Neutrophil (primary cell): Measurements from ENCODE around the gene SMIM26.

ENCODE experiments used
- H3K27ac ChIP-seq: fragments of 200-600 bp; sonication (generic); 2 replicates; pipeline ENCODE4 v1.5.1; 2016; ENCODE audit warnings: mild to moderate bottlenecking, moderate library complexity
- H3K27me3 ChIP-seq: fragments of 200-600 bp; sonication (generic); 2 replicates; pipeline ENCODE4 v1.6.0; 2016; ENCODE audit warnings: mild to moderate bottlenecking
- H3K36me3 ChIP-seq: fragments of 200-600 bp; sonication (generic); 2 replicates; pipeline ENCODE4 v1.5.1; 2017
- H3K4me1 ChIP-seq, 2 experiments: fragments of 200-600 bp in 1 of 2; sonication (generic) in 1 of 2; 1 replicate in 1 of 2; 2 replicates in 1 of 2; pipeline versions ENCODE4 v1.5.1 to v1.6.1; 2013 to 2016; ENCODE audit warnings: low read depth in 1 of 2, low read length in 1 of 2, mild to moderate bottlenecking in 1 of 2, moderate library complexity in 1 of 2; ENCODE audit not compliant: control insufficient read depth in 1 of 2, insufficient read depth in 1 of 2
- H3K4me3 ChIP-seq, 2 experiments: fragments of 200-600 bp in 1 of 2; sonication (generic) in 1 of 2; 1 replicate in 1 of 2; 2 replicates in 1 of 2; pipeline ENCODE4 v1.5.1; 2013 to 2016; ENCODE audit warnings: low read depth in 1 of 2, low read length in 1 of 2, mild to moderate bottlenecking in 1 of 2, moderate library complexity in 1 of 2
- H3K9me3 ChIP-seq: fragments of 200-600 bp; sonication (generic); 2 replicates; pipeline ENCODE4 v1.5.1; 2016
- CTCF ChIP-seq: fragments of 200-600 bp; sonication (generic); IDR thresholded peaks from 2 replicates; pipeline ENCODE4 v1.5.1; 2016; ENCODE audit warnings: antibody characterized with exemption

SMIM26 gene

GRCh38 chr20:18615020-18615650 is 47.9 kb downstream of the SMIM26 start:
- Histone ChIP-seq H3K36me3 (no peaks in the 10 kb centered on the region), H3K4me1 (no peaks in the 10 kb centered on the region), H3K4me3 (no peak overlapping the region), H3K27ac (no peak overlapping the region), H3K9me3 (no peaks in the 10 kb centered on the region), H3K27me3 (no peaks in the 10 kb centered on the region)
- no peak for TF ChIP-seq CTCF
